SK-N-MC (cell line): ENCODE measurements around the gene PDZRN3.

ENCODE experiments used
- EZH2 ChIP-seq: fragments of 200-600 bp; sonication (generic); IDR thresholded peaks from one replicate; pipeline ENCODE4 v1.6.1; 2017; ENCODE audit warnings: antibody characterized with exemption
- POLR2AphosphoS5 ChIP-seq: IDR thresholded peaks from 2 replicates; pipeline ENCODE4 v1.6.1; 2012; ENCODE audit warnings: mild to moderate bottlenecking, low read depth, low read length, borderline replicate concordance

GRCh38 chr3:73352841-73353645 is 271.7 kb downstream of the PDZRN3 start:
- no peak for TF ChIP-seq EZH2
- no peak for TF ChIP-seq POLR2AphosphoS5
